Activated CD4-positive, alpha-beta T cell treated with anti-CD3 and anti-CD28 coated beads, Interleukin-10, Interleukin-2, amounts not matched to agents 100 ng/mL and 50 ng/mL, durations not matched to agents 16 hours and 8 hours (primary cell): Measurements from ENCODE around the gene ARL2BP.
A peak's percentile ranks its signal among the peaks of the same experiment; 100 is the strongest.
"Not testable (repeated sequence)": the region's sequence is repeated elsewhere in the genome, so short reads cannot be mapped to it uniquely, and the experiment has no call there.

Experiments
- DNase-seq: peaks from one replicate; pipeline ENCODE4 v3.0.0-alpha.2; 2020

ARL2BP gene

DNA sequence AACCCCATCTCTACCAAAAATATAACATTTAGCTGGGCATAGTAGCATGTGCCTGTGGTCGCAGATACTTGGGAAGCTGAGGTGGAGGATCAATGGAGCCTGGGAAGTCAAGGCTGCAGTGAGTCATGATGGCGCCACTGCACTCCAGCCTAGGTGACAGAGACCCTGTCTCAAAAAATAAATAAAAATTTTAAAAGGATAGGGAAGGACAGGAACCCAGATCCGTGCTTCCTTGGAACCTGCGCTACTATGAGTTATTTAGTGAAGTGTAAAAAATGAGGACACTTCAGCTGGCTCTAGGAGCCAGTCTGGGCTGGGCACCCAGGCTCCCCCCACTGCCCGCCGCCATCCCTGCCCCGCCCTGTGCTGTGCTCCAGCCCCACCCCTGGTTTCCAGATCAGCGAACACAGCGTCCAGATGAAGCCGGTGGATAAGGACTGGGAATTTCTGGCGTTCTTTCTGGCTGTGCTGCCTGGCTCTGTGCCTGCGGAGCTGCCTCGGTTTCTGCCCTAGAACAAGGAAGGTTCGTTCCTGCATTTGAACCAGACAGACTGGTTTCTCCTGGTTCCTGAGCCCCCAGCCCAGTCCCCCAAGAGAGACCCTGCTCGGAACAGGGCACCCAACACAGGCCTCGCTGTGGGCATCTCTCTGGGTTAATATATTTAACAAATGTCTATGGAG is 20.9 kb downstream of the ARL2BP start:
- DNase-seq = no peak

DNA sequence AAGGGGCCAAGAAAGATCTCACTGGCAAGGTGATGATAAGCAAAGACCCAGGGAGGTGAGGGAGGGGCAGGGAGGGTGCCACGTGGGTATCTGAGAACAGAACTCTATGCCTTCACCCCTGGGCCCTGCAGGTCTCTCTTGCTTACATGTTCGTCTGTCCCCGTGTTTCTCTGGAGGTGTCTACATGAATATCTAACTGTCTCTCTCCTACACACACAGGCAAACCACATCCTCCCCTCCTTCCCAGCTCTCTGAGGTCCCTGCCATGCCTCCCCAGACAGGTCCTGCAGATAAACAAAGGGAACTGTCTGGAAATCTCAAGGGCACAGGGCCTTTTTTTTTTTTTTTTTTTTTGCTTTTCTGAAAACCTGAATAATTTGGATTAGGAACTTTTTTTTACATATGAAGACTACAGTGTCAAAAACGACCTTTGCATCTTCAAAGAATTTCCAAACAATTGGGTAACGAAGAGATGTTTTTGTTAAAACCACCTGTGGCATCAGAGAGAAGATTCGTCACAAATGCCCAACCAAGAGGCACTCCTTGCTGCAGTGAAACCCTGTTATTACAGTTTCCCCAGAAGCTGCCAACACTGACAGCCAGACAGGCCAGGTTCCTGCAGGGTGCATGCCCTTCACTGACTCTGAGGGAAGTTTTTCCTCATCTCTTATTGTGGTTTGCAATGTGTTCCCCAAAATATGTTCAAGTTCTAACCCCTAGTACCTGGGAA is 21.6 kb downstream of the ARL2BP start:
- peak; percentile 37 for DNase-seq

DNA sequence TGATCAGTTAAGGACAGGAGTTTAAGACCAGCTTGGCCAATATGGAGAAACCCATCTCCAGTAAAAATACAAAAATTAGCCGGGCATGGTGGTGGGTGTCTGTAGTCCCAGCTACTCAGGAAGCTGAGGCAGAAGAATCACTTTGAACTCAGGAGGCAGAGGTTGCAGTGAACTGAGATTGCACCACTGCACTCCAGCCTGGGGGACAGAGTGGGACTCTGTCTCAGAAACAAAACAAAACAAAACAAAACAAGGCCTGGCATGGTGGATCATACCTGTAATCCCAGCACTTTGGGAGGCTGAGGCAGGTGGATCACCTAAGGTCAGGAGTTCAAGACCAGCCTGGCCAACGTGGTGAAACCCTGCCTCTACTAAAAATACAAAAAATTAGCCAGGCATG is 22.3 kb downstream of the ARL2BP start:
- DNase-seq = not testable (repeated sequence)

DNA sequence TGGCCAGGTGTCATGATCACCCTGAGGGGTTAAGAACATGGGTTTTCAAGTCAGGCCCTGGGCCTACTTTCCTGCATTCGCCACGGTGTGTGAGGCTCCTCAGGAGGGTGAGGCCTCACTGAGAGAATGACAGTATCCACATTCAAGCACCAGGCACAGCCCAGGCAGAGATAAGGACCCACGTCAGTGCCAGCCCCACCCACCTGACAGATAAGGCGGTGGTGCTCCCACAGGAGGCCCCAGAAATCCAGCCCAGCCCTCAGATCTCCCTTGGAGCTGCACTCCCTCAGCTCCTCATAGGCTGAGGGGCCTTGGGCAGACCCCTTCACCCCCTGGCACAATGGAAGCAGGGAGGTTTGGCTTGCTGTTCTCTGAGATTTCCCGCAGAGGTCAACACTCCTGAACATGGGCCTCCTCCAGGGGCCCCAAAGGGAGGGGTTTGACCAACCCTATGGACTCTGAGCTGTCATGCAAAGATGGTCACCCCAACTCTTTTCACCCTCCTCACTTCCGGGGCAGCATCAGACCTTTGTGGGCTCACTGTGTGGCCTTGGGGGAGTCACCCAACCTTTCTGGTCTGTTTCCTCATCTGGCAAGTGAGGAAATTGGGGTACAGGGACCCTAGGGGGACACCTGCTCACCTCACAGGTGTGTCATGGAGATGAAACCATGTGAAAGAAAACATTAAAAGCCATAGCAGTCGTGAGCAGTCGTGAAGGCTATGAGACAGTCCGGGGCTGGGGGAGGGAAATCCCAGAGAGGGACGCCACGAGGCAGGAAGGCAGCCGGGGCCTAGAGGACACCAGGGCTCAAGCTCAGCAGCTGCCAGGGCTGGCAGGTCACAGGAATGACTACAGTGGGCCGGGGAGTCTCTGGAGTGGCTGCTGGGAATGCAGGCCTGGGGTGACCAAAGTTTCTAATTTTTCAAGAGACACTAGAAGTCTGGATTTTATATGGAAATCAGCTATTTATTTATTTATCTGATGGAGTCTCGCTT is 24.0 kb downstream of the ARL2BP start:
- DNase-seq = no peak

DNA sequence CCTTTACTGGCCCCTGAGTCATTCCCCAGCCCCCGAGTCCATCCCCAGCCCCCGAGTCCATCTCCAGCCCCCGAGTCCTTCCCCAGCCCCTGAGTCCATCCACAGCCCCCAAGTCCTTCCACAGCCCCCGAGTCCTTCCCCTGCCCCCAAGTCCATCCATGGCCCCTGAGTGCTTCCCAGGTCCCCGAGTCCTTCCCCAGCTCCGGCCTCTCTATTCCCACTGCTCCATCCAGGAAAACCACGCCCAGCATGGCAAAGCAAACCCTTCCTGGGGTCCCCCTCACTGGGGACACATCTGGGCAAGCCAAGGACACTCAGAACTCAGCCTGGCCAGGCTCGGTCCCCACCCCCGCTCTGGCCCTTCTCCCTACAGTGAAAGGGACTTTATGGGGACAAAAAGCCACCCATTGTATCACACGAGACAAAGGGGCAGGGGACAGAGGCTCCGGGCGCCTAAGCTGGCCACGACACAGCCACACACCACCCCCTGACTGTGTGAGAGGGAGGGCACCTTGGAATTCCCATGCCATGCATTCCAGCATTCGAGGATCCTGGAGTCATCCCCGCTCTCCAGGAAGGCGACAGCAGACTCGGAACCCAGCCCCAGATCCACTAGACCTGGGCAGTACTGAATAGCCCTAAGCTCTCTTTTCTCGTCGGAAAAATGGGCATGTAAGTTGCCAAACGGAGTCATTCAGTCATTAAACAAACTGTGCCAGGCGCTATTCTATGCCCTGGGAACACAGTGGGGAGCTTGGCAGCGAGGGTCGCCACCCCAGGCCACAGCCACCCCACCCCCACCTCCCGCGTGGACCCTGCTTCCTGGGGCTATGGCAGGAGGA is 25.4 kb downstream of the ARL2BP start:
- no peak for DNase-seq

DNA sequence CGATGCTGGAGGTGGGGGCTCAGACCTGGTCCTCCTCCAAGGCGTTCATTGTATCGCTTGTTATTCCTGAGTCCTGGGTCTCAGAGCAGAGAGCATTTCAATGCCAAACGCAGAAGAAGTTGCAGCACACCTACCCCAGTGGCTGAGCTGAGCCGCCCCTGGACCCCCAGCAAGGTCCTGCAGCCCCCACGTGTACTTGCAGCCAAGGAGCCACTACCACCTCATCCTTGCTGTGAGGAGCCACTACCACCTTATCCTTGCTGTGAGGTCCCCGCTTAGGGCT is 25.9 kb downstream of the ARL2BP start:
- DNase-seq = no peak

DNA sequence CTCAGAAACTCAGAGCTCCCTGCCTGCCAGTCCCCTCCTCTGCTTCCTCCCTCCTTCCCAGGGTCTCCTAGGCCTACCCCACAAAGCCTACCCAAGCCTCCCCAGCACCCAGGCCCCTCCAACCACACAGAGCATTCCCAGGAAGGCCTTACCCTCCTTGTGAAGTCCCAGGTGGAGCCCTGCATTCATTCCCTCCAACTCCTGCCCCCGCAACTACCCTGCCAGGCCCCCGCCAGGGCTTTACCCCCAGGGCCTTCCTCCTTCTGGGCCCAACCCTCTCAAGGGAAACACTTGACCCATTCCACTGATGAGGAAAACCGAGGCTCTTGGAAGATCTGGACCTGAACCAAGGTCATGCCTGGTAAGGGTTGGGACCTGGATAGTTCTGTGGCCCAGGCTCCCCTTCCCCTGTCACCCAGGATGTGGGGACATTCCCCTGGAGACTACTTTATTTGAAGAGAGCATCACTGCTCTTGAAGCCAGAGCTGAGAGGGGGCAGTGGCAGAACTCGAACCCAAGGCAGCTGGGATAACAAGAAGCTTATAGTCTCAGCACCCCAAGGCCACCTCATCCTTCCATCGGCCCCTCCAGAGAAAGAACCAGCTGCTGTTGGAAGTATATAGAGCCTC is 26.9 kb downstream of the ARL2BP start:
- DNase-seq = no peak

DNA sequence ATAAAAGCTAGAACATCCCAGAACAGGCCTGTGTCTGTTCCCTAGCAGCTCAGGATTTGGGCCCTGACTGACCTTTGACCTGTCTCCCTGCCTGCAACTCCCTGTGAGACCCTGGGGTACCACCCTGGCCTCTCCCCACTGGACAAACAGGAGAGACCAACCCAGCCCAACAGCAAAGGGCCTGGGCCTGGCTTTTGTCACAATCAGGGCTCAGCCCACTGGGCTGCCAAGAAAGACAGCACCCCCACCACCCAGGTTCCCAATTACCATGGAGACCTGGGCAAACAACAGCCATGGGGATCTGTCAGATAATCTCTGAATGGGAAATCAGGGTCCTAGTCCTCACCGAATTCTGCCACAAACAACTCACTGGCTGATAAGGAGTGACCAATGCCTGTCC is 28.3 kb downstream of the ARL2BP start:
- no peak for DNase-seq

DNA sequence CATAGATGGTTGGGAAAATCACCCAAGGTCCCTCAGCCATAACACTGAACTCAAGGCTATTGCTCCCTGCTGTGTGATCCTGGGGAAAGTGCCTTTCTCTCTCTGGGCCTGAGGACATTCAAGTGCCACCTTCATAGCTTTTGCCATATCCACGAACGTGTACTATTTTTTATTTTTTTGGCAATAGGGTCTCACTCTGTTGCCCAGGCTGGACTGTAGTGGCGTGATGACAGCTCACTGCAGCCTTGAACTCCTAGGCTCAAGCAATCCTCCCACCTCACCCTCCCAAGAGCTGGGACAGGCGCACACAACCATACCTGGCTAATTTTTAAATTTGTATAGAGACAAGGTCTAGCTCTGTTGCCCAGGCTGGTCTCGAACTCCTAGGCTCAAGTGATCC is 28.8 kb downstream of the ARL2BP start:
- no peak for DNase-seq

DNA sequence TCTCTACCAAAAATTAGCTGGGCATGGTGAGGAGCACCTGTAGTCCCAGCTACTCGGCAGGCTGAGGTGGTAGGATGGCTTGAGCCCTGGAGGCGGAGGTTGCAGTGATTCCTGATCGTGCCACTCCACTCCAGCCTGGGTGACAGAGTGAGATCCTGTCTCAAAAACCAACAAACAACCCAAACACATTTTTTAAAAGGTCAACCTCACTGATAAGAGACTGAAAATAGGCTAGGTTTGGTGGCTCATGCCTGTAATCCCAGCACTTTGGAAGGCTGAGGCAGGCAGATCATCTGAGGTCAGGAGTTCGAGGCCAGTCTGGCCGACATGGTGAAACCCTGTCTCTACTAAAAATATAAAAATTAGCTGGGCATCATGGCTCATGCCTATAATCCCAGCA is 30.9 kb downstream of the ARL2BP start:
- not testable (repeated sequence) for DNase-seq

DNA sequence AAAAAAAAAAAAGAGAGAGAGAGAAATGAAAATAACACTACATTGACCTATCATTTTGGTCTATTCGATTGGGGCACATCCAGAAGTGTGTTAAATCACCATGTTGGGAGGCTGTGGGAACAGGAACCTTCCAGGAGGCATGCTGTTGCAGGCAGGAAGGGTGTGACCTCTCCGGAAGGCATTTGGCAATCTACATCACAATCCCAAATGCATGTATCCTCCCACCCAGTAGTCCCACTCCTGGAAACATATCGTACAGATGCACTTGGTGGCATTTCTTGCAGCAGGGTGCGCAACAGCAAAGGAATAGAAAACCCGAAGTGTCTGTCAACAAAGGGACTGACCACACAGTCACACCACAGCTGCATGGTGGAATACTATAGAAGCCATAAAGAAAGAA is 31.5 kb downstream of the ARL2BP start:
- no peak for DNase-seq

DNA sequence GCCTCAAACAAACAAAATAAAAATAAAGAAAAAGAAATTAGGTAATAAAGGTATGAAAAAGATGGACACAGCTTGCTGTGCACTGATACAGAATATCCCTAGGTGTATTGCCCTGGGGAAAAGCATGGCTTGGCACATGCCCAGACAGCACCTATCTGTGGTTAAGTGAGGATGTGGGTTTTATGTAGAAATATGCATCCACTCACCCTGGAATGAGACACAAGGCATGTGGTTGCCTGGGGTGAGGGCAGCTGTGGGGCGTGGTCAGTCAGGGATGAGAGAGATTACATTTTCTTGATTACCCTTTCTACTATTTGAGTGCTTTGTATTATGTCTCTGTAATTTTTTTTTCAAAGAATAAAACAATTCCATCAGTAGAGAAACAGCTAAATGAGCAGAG is 32.5 kb downstream of the ARL2BP start:
- peak; percentile 67 for DNase-seq

DNA sequence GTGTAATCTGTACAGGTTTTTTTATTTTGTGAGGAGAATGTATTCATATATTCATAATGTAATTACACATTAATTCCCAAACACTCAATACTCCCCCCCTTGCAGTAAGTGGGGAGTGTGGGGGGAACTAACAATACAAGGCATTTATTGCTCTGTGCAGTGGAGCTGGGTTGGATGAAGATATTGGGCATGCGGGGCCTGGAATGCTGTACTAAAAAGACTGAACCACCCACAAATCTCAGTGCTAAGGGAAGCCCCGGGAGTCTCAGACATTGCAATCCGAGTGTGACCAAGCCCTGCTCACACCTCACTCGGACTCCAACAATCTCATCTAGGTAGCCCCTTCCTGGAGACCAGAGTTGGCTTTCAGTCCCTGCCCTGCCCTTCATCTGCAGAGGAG is 33.4 kb downstream of the ARL2BP start:
- no peak for DNase-seq

DNA sequence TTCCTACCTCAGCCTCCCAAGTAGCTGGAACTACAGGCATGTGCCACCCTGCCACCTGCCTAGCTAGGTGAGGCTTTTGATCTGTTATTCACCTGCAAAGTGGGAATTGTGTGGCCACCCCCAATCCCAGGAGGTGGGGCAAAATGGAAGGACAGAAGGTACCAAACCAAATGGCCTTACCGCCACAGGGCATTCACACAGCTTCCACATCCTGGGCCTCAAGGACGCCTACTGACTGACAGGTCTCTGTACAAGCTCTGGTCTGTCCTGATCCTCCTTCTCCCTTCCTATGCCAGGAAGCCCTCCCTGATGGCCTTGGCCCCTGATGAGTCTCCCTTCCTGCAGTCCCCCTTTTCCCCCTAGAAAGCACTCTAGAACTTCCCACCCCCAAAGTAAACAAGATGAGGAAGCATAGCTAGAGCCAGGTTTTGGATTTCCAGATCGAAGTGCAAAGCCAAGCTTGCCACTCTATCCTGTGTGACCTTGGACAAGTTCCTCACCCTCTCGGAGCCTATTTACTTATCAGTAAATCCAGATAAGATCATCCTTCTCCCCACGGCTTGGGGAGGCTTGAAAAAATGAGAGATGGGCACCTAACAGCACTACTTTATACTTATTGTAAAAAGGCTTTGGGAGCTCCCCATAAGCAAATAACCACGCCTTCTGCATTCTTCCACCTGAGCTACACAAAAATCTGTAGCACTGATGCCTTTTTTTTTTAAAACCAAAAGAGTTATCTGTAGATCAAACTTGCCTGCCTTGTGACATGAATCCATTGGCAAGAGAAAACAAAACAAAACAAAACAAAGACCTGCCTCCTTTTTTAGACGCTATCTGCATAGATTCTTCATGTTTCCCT is 35.0 kb downstream of the ARL2BP start:
- no peak for DNase-seq

DNA sequence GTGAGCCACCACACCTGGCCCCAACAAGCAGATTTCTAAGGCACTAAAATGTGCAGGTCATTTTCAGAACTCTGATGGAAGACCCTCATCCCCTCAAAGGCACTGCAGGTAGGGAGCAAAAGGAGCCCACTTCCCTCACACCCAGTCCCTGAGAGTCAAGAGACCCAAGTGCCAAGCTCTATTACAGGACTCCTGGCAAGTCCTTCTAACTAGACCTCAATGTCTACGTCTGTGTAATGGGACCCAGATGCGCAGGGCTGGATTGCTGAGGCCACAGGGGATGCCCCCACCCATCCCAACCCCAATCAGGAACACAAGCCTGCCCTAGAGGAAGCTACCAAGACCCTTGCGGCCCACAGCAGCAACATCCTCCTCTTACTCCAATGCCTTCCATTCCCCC is 36.7 kb downstream of the ARL2BP start:
- DNase-seq = no peak

DNA sequence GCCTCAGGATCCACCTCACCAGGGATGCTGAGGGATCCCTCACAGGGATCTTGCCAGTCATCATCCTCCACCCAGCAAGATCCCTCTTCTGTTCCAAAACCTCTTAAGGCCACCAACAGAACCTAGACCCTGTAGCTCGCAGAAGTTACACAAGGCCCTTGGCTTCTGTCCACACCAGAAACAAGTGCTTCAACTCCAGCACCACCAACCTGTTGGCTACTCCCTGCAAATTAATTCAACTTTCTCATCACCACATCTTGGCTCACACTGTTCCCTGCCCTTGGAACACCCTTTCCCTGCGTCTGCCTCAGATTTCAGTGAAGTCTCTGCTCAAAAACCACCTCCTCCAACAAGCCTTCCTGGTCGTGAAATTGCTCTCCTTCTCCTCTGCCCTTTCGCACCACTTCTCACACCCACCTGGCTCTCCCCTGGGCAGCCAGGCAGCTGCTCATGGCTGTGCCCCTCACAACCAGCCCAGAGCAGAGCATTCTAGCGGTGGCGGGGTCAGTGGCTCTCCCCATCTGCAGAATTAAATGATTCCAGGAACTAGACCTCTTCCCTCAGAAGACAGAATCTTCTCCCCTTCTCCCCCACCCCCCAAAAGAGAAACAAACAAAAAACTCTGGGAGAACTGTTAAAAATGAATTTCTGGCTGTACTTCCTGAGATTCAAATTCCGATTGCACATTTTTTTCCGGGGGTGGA is 37.6 kb downstream of the ARL2BP start:
- no peak for DNase-seq

DNA sequence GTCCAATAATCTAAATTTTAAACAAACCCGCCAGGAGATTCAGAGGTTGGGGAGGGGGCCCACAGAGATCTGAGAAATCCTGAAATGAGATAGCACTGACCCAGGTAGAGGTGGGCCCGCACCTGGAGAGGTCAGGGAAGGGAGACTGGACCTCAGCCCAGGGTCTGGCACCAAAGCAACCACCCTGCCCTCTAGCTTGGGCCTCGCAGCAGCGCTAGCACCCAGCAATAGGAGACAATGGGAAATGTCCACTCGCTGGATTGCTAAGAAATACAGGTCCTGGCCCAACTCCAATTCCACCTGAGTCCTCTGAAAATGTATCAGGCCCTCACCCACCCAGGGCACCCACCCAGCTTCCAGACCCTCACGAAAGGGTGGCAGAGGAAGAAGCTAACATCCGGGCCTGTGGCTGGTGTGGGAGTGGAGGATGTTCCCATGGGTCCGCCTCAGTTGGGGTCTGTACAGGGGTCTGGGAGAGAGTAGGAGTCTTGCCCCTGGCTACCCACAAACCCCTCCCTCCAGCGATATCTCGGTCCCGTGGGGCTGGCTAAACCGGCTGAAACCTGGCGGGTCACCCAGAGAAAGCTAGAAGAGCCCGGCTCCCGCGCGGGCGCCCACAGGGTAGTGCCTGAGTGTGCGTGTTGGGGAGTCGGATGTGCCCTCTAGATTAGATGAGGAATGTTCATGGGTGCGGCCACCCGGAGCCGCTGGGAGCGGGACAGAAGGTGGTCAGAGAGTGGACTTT is 38.3 kb downstream of the ARL2BP start:
- DNase-seq = no peak

DNA sequence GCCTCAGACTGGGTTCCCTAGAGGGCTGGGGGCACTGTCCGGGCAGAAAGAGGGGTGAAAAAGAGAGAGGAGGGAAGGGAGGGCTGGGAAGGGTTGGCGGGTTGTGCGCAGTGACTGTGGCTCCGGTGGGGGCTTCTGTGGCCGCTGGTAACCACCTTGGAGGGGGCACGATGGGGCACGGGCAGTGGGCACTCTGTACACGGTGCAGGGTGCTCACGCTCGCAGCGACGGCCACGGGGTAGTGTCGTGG is 38.8 kb downstream of the ARL2BP start:
- DNase-seq = no peak

DNA sequence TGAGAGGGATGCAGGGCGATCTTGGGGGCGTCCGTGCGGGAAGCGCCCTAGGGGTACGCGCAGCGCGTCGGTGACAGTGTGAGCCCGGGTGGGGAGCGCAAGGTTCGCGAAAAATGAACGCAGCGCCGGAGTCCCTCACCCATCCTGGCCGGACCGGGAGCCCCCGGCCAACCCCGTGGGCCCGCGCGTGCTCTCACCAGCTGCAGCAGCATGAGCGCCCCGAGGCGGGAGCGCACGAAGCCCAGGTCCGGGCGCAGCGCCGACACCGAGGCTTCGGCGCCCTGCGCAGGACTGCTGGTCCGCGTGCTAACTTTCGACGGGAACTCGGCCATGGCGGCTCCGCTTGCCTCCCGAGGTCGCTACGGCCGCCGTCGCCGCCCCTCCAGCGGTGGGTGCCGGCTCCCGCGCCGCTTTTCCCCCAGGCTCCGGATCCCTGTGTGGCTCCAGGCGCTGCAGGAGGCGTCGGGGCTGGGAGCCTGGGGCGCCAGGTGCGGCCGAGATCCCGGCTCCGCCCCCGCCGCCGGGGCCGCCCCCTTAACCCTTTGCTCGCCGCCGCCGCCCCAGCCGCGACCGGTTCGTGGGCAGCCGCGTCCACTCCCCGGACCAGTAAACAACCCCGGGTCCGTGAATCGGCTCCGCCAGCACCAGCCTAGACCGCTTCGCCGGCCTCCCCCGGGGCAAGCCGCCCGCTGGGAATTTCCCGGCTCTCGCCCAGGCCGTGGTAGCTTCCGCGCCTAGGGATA is 39.3 kb downstream of the ARL2BP start, which contains the start of gene PLLP:
Gene PLLP, minus strand, starts transcription at position 464 of the 743 bp plus-strand sequence. Its CDS starts 132 bp downstream, at position 332.
- DNase-seq = peak; percentile 12
